Lower lobe of right lung (tissue), 2 donors: ENCODE data around the gene FOXN4. TPM values are rescaled to one million over a fixed set of nuclear protein-coding genes. Genes with fewer than 3 reads are reported as not detected.

ENCODE experiments used
- ATAC-seq, 2 donors: fragments of 200-7000 bp; cut with Tn5 transposase; one replicate each; pipeline ENCODE4 v1.9.1; 2020 to 2022; ENCODE audit warnings: mild to moderate bottlenecking in 2 of 2, moderate library complexity in 2 of 2
- DNase-seq: peaks from one replicate; pipeline ENCODE4 v3.0.0-alpha.2; 2020
- H3K27ac ChIP-seq: fragments of 200-600 bp; one replicate; pipeline ENCODE4 v1.8.0; 2022
- H3K27me3 ChIP-seq: fragments of 200-600 bp; one replicate; pipeline ENCODE4 v1.8.0; 2022; ENCODE audit warnings: low read depth
- H3K36me3 ChIP-seq: fragments of 200-600 bp; one replicate; pipeline ENCODE4 v1.8.0; 2022; ENCODE audit warnings: mild to moderate bottlenecking
- H3K4me1 ChIP-seq: fragments of 200-600 bp; one replicate; pipeline ENCODE4 v1.8.0; 2022
- H3K4me3 ChIP-seq: fragments of 200-600 bp; one replicate; pipeline ENCODE4 v1.8.0; 2022; ENCODE audit warnings: mild to moderate bottlenecking
- H3K9me3 ChIP-seq: fragments of 200-600 bp; one replicate; pipeline ENCODE4 v1.8.0; 2022
- CTCF ChIP-seq: fragments of 200-600 bp; IDR thresholded peaks from one replicate; pipeline ENCODE4 v1.8.0; 2022; ENCODE audit warnings: antibody characterized with exemption, mild to moderate bottlenecking
- intact Hi-C: fragments of 100-400 bp; cut with DNase I; formaldehyde crosslinking; loops from one replicate; pipeline ENCODE4 v1.11.0; 2022
- total RNA-seq: library from RNA; stranded (reverse); fragmentation: NEBNext Ultra II Directional; extraction: Animal tissue kit (Norgen Biotek cat#: 25700); gene quantifications from one replicate; pipeline ENCODE4 v1.2.1, GENCODE V29; 2021
- donor health status: DM: no; HTN: yes; CAD: no; lungs with severe emphysema.

Gene FOXN4
- total RNA-seq, 1 donor from 2014 or later = not detected

DNA sequence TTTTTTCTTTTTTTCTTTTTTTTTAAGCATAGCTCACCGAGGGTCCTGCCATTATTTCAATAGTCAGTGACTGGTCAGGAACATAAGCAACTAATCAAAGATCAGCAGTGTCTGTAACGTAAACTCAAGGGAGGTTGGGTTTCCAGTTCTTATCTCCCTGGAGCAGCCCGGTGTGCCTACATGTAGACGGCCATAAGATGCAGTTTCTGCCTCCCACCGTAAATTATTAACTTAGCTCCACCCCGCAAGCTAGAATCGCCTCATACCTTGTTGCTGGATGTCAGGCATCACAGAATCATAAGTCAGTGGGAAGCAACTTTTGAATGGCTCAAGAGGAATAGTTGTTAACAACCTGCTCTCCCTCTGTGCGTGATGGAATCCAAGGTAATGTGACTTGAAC, 38.5 kb upstream of the FOXN4 start, which contains the start of gene MYO1H:
Gene MYO1H, plus strand, starts transcription at position 312 of the 400 bp plus-strand sequence. Its CDS starts 61 bp downstream, at position 373.
- no peaks in the 10 kb centered on the region for H3K36me3 ChIP-seq
- ATAC-seq (no peak), DNase-seq (no peak)
- intact Hi-C loops = no loop called here
- peaks cover 1% of the 10 kb centered on the region for H3K27me3 ChIP-seq
- no peak within 1 kb of the TSS for H3K4me3 ChIP-seq
- no peak within 1 kb of the TSS for H3K27ac ChIP-seq
- H3K4me1 ChIP-seq = no peaks in the 10 kb centered on the region
- no peaks in the 10 kb centered on the region for H3K9me3 ChIP-seq
- TF ChIP-seq CTCF = no peak

GRCh38 chr12:109346920-109347319, 37.8 kb upstream of the FOXN4 start:
- ATAC-seq = no peak
- intact Hi-C loops = no loop called here

DNA sequence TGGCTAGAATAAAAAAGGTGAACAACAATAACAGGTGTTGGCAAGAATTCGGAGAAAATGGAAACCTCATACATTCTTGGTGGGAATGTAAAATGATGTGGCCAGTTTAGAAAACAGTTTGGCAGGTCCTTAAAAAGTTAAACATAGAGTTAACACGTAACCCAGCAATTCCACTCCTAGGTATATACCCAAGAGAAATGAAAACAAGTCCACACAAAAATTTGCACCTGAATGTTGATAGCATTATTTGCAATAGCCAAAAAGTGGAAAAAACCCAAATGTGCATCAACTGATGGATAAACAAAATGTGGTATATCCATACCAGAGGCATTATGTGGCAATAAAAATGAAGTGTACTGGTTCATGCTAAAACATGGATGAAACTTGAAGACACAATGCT, 36.3 kb upstream of the FOXN4 start:
- no peak for ATAC-seq
- peaks cover 8% of the 10 kb centered on the region for H3K27me3 ChIP-seq
- no peaks in the 10 kb centered on the region for H3K36me3 ChIP-seq
- no peaks in the 10 kb centered on the region for H3K9me3 ChIP-seq
- intact Hi-C loops = no loop called here
- H3K27ac ChIP-seq = no peak overlapping the region
- no peaks in the 10 kb centered on the region for H3K4me1 ChIP-seq
- TF ChIP-seq CTCF = no peak
- DNase-seq = no peak
- H3K4me3 ChIP-seq = no peak overlapping the region

More at GRCh38 chr12:109346920-109347319, 37.8 kb upstream of the FOXN4 start:
- no peak overlapping the region for H3K27ac ChIP-seq
- no peak for DNase-seq
- TF ChIP-seq CTCF = no peak
- no peaks in the 10 kb centered on the region for H3K36me3 ChIP-seq
- H3K4me3 ChIP-seq = no peak overlapping the region
- H3K4me1 ChIP-seq = no peaks in the 10 kb centered on the region
- peaks cover 8% of the 10 kb centered on the region for H3K27me3 ChIP-seq
- no peaks in the 10 kb centered on the region for H3K9me3 ChIP-seq

GRCh38 chr12:109343677-109344076, 34.6 kb upstream of the FOXN4 start:
- Histone ChIP-seq H3K36me3 (no peaks in the 10 kb centered on the region), H3K27ac (no peak overlapping the region), H3K27me3 (peaks cover 8% of the 10 kb centered on the region), H3K4me1 (no peaks in the 10 kb centered on the region), H3K4me3 (no peak overlapping the region), H3K9me3 (no peaks in the 10 kb centered on the region)
- DNase-seq = no peak
- ATAC-seq = no peak
- intact Hi-C loops = no loop called here
- no peak for TF ChIP-seq CTCF

DNA sequence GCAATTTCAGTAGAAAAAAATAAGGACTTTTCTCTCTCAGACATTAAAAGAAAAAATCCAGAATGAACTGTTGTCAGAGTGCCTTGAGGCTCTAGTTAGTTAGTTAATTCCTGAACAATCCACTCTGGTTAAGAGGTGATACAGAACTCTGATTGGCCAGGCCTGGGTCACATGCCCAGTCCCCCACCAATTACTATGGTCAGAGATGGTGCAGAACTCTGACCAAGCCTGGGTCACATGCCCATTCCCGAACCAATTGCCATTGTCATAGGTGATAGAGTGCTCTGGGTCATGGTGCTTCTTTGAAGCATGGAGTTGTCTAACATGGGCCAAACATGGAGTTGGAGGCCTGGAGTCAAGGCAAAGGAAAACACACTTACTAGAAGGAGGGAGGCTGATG, 27.5 kb upstream of the FOXN4 start:
- intact Hi-C loops = no loop called here
- TF ChIP-seq CTCF = no peak

DNA sequence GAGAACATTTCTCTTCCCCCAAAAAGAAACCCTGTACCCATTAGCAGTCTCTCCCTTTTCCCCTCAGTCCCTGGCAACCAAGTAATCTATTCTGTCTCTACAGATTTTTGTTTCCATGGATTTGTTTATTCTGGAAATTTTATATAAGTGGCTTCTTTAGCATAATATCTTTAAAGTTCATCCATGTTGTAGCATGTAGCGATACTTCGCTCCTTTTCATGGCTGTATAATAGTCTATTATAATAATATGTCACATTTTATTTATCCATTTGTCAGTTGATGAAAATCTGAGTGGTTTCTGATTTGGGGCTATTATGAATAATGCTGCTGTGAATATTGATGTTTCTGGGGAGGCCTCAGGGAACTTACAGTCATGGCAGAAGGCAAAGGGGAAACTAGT, 25.8 kb upstream of the FOXN4 start:
- no peaks in the 10 kb centered on the region for H3K4me1 ChIP-seq
- peaks cover 13% of the 10 kb centered on the region for H3K27me3 ChIP-seq
- no peaks in the 10 kb centered on the region for H3K9me3 ChIP-seq
- intact Hi-C loops = no loop called here
- H3K27ac ChIP-seq = no peak overlapping the region
- no peak for TF ChIP-seq CTCF
- H3K36me3 ChIP-seq = no peaks in the 10 kb centered on the region
- no peak for DNase-seq
- no peak overlapping the region for H3K4me3 ChIP-seq
- no peak for ATAC-seq

More for the DNA sequence above, 27.5 kb upstream of the FOXN4 start:
- ATAC-seq (no peak), DNase-seq (no peak)
- Histone ChIP-seq H3K27ac (no peak overlapping the region), H3K9me3 (no peaks in the 10 kb centered on the region), H3K27me3 (peaks cover 9% of the 10 kb centered on the region), H3K4me3 (no peak overlapping the region), H3K36me3 (no peaks in the 10 kb centered on the region), H3K4me1 (no peaks in the 10 kb centered on the region)
